Progenitor cell of endocrine pancreas (in vitro differentiated cells): ENCODE measurements around the gene ATP6V1G1. TPM values are rescaled to one million over a fixed set of nuclear protein-coding genes. Genes with fewer than 3 reads are reported as not detected.

Experiments
- DNase-seq: peaks from one replicate; pipeline ENCODE4 v3.0.0; 2021; ENCODE audit warnings: low spot score; ENCODE audit not compliant: unreplicated experiment
- H3K27ac Mint-ChIP-seq: 2 replicates; pipeline ENCODE4 v1.8.0; 2021; ENCODE audit warnings: mild to moderate bottlenecking, moderate library complexity, mixed read lengths
- H3K27me3 Mint-ChIP-seq: 2 replicates; pipeline ENCODE4 v1.8.0; 2021; ENCODE audit warnings: mixed read lengths
- H3K36me3 Mint-ChIP-seq: 2 replicates; pipeline ENCODE4 v1.8.0; 2022; ENCODE audit warnings: mixed read lengths; ENCODE audit not compliant: insufficient read depth
- H3K4me1 Mint-ChIP-seq: 2 replicates; pipeline ENCODE4 v1.8.0; 2021; ENCODE audit warnings: low read depth, mixed read lengths
- H3K4me3 Mint-ChIP-seq: 2 replicates; pipeline ENCODE4 v1.8.0; 2021; ENCODE audit warnings: low read depth, mild to moderate bottlenecking, moderate library complexity, mixed read lengths
- H3K9me3 Mint-ChIP-seq: 2 replicates; pipeline ENCODE4 v1.8.0; 2021; ENCODE audit warnings: low read depth, mixed read lengths
- total RNA-seq: library from RNA; stranded (reverse); gene quantifications from 2 replicates; pipeline ENCODE4 v1.2.1, GENCODE V29; 2021
- TF ChIP-seq, protein P1 (sequence below): fragments of 200-600 bp; sonication (generic); IDR thresholded peaks from one replicate; pipeline ENCODE4 v1.5.0; 2021; ENCODE audit warnings: antibody characterized with exemption, mild to moderate bottlenecking; ENCODE audit not compliant: unreplicated experiment

Gene ATP6V1G1
- total RNA-seq, 1 donor from 2014 or later: 123 TPM

DNA sequence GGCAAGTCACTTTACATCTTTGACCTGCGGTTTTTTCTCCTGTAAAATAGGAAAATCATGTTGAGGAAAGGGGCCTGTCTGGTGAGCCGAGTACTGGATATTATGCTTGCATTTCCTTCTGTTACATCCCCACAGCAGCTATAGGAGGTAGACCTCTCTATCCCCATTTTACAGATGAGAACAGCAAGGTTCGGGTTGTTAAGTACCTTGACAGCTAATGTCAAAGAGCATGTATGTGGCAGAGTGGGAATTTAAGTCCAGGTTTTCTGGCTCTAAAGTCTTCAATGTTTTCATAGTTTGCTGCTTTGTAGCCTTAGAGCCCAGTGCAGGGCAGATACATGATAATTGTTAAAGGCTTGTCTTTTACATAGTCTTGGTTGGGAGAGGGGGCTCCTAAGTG, 26.4 kb downstream of the ATP6V1G1 start:
- TF ChIP-seq, protein P1, sequence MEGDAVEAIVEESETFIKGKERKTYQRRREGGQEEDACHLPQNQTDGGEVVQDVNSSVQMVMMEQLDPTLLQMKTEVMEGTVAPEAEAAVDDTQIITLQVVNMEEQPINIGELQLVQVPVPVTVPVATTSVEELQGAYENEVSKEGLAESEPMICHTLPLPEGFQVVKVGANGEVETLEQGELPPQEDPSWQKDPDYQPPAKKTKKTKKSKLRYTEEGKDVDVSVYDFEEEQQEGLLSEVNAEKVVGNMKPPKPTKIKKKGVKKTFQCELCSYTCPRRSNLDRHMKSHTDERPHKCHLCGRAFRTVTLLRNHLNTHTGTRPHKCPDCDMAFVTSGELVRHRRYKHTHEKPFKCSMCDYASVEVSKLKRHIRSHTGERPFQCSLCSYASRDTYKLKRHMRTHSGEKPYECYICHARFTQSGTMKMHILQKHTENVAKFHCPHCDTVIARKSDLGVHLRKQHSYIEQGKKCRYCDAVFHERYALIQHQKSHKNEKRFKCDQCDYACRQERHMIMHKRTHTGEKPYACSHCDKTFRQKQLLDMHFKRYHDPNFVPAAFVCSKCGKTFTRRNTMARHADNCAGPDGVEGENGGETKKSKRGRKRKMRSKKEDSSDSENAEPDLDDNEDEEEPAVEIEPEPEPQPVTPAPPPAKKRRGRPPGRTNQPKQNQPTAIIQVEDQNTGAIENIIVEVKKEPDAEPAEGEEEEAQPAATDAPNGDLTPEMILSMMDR: no peak
- Mint-ChIP-seq H3K27ac (no peak overlapping the region), H3K36me3 (peaks cover 2% of the 10 kb centered on the region), H3K9me3 (no peaks in the 10 kb centered on the region), H3K4me3 (no peak overlapping the region), H3K4me1 (peaks cover 7% of the 10 kb centered on the region), H3K27me3 (peaks cover 4% of the 10 kb centered on the region)
- DNase-seq: no peak

DNA sequence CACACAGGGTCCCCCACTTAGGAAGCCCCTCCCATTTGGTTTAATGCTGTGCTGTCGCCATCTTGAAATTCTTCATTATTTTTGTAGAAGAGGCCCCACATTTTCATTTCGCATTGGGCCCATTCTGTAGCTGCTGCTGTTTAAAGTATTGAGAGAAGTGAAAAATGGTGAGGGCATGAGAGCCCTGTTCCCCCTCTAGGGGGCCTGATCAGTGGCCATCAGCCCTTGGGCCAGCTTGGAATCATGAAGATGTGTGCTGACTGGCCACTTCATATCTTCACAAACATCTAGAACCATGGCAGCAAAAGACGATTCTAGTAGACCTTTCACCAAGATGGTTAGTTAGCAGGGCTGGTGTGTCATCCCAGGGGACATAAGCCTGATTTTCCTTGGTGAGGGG, 26.8 kb downstream of the ATP6V1G1 start:
- TF ChIP-seq, protein P1: peak; percentile 15
- DNase-seq: no peak
- H3K27ac Mint-ChIP-seq: no peak overlapping the region
- no peak overlapping the region for H3K4me3 Mint-ChIP-seq
- H3K9me3 Mint-ChIP-seq: no peaks in the 10 kb centered on the region
- peaks cover 4% of the 10 kb centered on the region for H3K27me3 Mint-ChIP-seq
- peaks cover 7% of the 10 kb centered on the region for H3K4me1 Mint-ChIP-seq
- H3K36me3 Mint-ChIP-seq: peaks cover 2% of the 10 kb centered on the region

- Mint-ChIP-seq H3K4me3 (no peak overlapping the region), H3K4me1 (peaks cover 6% of the 10 kb centered on the region), H3K36me3 (peaks cover 4% of the 10 kb centered on the region), H3K9me3 (no peaks in the 10 kb centered on the region), H3K27me3 (peaks cover 4% of the 10 kb centered on the region), H3K27ac (no peak overlapping the region)
- no peak for DNase-seq
- TF ChIP-seq, protein P1: no peak
These were observed 29.3 kb downstream of the ATP6V1G1 start for GRCh38 chr9:114616684-114617520.

DNA sequence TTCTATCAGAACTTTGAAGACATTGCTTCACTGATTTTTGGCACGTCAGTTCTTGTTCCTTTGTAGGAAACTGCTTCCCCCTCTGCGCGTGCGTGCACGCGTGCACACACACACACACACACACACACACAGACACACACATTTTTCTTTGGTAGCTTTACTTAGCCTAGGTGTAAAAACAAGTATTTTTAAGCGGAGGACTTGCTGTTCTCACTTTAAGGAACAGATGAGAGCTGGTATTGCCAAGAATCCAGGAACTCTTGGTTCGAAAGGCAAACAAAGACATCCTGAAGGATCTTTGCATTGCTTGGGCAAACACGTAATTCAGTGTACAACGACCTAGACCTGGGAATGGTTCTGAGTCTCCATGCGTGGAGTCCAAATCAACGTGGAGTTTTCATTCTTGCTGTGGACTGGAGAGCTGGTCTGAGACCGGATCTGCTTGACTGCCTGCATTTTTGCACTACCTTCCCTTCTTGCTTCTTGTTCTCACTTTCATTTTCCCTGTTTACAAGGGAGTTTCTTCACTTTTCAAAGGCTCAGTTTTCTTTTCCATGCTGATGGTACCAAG, 31.7 kb downstream of the ATP6V1G1 start:
- TF ChIP-seq, protein P1: no peak
- H3K36me3 Mint-ChIP-seq: peaks cover 6% of the 10 kb centered on the region
- no peak for DNase-seq
- no peaks in the 10 kb centered on the region for H3K4me1 Mint-ChIP-seq
- H3K9me3 Mint-ChIP-seq: no peaks in the 10 kb centered on the region
- no peaks in the 10 kb centered on the region for H3K27me3 Mint-ChIP-seq
- no peak overlapping the region for H3K4me3 Mint-ChIP-seq
- H3K27ac Mint-ChIP-seq: peak overlapping the region; percentile 41

- H3K27ac Mint-ChIP-seq: no peak overlapping the region
- no peaks in the 10 kb centered on the region for H3K9me3 Mint-ChIP-seq
- TF ChIP-seq, protein P1: no peak
- no peak overlapping the region for H3K4me3 Mint-ChIP-seq
- no peaks in the 10 kb centered on the region for H3K27me3 Mint-ChIP-seq
- H3K4me1 Mint-ChIP-seq: no peaks in the 10 kb centered on the region
- no peak for DNase-seq
- H3K36me3 Mint-ChIP-seq: peaks cover 4% of the 10 kb centered on the region
These were observed 34.0 kb downstream of the ATP6V1G1 start for GRCh38 chr9:114621561-114621960.
